Activated naive CD8-positive, alpha-beta T cell treated with anti-CD3 and anti-CD28 coated beads, Interleukin-2, amount 50 U/mL, for 24 hours (primary cell): Measurements from ENCODE around the gene RXRB.

Experiments used
- ATAC-seq: fragments of 150-1000 bp; cut with Tn5 transposase; one replicate; pipeline ENCODE4 v1.10.0; 2021
- DNase-seq: peaks from one replicate; pipeline ENCODE4 v3.0.0; 2021
- H3K27ac Mint-ChIP-seq: one replicate; pipeline ENCODE4 v1.8.0; 2021; ENCODE audit warnings: mild to moderate bottlenecking, mixed read lengths
- H3K27me3 Mint-ChIP-seq: one replicate; pipeline ENCODE4 v1.8.0; 2021; ENCODE audit warnings: mixed read lengths
- H3K36me3 Mint-ChIP-seq: one replicate; pipeline ENCODE4 v1.8.0; 2021; ENCODE audit warnings: low read depth, mixed read lengths
- H3K4me1 Mint-ChIP-seq: one replicate; pipeline ENCODE4 v1.8.0; 2021; ENCODE audit warnings: mixed read lengths
- H3K4me3 Mint-ChIP-seq: one replicate; pipeline ENCODE4 v1.8.0; 2021; ENCODE audit warnings: mild to moderate bottlenecking, moderate library complexity, mixed read lengths
- H3K9me3 Mint-ChIP-seq: one replicate; pipeline ENCODE4 v1.8.0; 2021; ENCODE audit warnings: mixed read lengths

RXRB gene

DNA sequence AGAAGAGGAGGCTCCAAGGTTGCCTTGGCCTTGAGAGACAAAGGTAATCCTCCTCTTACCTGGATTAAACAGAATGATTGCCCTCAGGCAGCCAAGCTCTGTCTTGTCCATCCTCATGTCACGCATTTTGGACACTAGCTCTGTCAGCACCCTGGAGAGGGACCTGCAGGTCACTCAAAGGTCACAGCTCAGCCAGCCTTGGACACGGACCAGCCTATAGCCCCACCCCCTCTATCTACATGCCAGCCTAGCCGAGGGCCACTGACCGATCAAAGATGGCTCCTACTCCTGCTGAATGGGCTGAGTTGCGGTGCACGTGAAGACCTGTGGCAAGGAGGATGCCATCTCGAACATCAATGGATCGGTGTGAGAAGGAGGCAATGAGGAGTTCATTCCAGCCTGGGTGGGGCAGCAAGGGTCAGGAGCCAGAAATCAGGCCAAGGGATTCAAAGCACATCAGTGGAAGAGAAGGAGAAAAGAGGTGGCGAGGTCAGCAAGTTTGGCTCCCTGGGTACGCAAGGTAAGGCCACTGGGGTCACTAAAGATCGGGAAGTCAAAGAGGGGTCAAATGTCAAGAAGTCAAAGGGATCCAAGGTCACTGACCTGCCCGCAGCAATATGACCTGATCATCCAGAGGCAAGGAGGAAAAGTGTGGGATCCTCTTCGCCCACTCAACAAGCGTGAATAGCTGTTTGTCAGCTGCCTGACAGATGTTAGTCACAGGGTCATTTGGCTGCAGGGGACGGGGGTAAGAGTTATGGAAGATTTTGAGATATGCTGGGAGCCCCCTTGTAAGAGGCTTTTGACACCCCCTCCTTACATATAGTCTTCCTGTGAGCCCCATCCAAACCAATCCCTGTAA, 4.9 kb downstream of the RXRB start:
- Mint-ChIP-seq H3K27ac (no peak overlapping the region), H3K36me3 (peaks cover 21% of the 10 kb centered on the region), H3K27me3 (peaks cover 13% of the 10 kb centered on the region), H3K4me1 (peaks cover 46% of the 10 kb centered on the region), H3K4me3 (no peak overlapping the region), H3K9me3 (no peaks in the 10 kb centered on the region)
- ATAC-seq, result no peak
- DNase-seq, result no peak

DNA sequence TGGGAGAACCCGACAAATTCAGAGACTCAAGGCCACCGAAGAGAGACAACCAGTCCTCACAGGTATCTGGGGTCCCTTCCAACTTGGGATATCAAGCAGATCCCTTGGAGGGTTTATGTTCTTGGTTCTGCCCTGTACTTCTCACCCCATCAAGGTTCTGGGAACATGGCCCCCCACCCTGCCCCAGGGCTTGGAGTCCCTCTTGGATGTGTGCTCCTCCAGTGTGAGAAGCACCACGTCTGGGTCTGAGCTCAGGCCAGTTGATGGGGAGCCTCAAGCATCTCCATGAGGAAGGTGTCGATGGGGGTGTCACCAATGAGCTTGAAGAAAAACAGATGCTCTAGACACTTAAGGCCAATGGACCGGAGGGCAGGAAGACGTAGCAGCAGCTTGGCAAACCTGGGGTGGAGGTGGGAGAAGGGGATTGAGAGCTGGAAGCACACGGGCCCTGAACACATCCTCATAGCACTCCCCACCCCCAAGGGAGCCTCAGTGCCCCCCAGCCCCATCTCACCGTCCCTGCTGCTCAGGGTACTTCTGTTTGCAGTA, 6.0 kb downstream of the RXRB start:
- Mint-ChIP-seq H3K4me1 (peaks cover 42% of the 10 kb centered on the region), H3K27ac (no peak overlapping the region), H3K36me3 (peaks cover 21% of the 10 kb centered on the region)

DNA sequence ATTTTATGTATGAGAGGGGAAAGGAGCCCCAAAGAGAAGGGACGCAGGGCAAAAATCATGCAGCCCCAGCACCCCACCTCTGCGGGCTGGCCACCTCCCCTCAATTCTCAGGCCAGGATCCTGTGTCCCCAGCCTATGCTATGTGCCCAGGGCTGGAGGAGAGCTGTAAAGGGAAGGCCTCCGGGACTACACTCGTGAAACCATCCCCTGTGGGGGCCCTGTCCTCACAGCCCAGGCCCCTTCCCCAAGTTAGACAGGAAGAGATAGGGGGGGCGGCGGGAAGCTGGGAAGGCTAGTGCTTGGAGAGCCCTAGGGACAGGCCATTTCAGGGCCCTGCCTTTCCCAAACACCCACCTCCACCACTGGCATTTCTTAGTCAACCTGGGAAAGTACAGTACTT, 6.8 kb downstream of the RXRB start:
- Mint-ChIP-seq H3K4me1 (peaks cover 36% of the 10 kb centered on the region), H3K36me3 (peaks cover 18% of the 10 kb centered on the region), H3K27ac (no peak overlapping the region), H3K4me3 (no peak overlapping the region), H3K9me3 (no peaks in the 10 kb centered on the region), H3K27me3 (peaks cover 18% of the 10 kb centered on the region)
- no peak for DNase-seq
- no peak for ATAC-seq

More for the DNA sequence above, 6.0 kb downstream of the RXRB start:
- no peak for DNase-seq
- no peak for ATAC-seq
- Mint-ChIP-seq H3K27me3 (peaks cover 18% of the 10 kb centered on the region), H3K9me3 (no peaks in the 10 kb centered on the region), H3K4me3 (no peak overlapping the region)

DNA sequence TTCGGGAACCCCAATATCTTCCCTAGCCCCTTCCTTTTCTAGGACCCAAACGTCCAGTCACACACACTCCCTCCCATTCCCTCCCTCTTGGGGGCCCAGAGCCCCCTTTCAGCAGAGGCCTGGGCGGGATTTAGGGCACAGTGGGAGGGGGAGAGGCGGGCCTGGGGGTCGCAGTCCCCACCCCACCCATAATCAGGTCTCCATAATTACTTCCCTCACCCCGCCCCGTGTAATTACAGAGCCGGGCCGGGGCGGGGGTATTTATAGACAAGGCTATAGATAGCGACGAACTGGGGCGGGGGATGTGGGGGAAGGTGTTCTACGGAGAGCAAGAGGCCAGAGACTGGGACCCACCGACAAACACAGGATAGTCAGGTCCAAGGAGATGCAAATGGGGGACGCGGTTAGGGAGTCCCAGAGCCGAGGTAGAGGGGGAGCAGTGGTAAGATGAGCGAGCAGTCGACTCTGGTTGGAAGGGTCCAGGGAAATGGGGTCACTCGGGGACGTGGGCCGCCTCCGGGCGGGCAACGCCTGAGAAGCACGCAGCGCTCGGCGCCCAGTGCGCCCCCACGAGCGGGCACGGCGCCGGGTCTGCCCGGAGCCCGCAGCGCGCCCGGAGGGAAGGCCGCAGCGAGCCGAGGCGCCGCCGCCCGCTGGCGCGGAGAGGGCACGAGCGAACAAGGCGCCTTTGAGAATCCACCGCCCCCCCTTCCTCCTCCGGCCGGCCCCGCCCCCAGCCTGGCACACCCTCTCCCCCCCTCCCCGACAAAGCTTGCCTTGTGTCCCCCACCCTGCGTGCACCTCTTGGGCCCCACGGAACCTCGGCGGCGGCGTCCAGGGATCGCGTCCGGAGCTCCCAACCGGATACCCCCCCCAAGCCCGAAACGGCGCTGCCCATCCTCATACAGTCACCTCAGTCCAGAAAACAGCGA, 7.5 kb downstream of the RXRB start:
- ATAC-seq (no peak), DNase-seq (no peak)
- H3K4me3 Mint-ChIP-seq, result peak overlapping the region; percentile 69

DNA sequence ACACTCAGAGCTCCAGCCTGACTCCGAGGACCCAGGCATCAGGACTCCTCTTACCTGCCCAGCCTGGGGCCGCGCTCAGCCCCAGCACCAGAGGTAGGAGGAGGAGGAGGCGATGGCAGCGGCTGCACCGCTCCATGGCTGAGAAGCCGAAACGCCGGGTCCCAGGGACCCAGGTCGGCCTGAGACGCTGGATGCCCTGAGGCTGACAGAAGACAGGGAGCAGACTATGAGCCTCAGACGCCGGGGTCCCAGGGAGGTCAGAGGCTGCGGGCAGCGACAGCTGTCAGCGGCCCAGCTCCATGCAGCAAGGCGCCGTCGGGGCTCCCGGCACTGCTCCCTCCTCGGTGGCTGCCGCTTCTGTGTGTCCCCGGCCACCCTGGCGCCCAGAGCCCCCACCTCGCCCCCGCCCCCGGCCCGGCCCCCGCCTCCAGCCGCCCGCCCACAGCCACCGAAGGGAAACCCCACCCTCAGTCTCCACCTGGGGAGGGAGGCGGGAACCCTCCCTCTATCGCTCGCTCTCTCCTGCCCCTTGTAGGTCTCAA, 8.3 kb downstream of the RXRB start, which contains the start of gene COL11A2:
Gene COL11A2, minus strand, starts transcription at position 363 of the 542 bp plus-strand sequence. Its CDS starts 227 bp downstream, at position 136.
- ATAC-seq, result no peak
- Mint-ChIP-seq H3K36me3 (peaks cover 18% of the 10 kb centered on the region), H3K4me1 (peaks cover 23% of the 10 kb centered on the region), H3K27ac (no peak within 1 kb of the TSS), H3K4me3 (peak within 1 kb of the TSS; percentile 69), H3K27me3 (peaks cover 20% of the 10 kb centered on the region), H3K9me3 (no peaks in the 10 kb centered on the region)
- DNase-seq, result no peak

More for the DNA sequence above, 7.5 kb downstream of the RXRB start:
- Mint-ChIP-seq H3K27me3 (peaks cover 18% of the 10 kb centered on the region), H3K9me3 (no peaks in the 10 kb centered on the region), H3K36me3 (peaks cover 18% of the 10 kb centered on the region), H3K4me1 (peaks cover 30% of the 10 kb centered on the region), H3K27ac (no peak overlapping the region)

DNA sequence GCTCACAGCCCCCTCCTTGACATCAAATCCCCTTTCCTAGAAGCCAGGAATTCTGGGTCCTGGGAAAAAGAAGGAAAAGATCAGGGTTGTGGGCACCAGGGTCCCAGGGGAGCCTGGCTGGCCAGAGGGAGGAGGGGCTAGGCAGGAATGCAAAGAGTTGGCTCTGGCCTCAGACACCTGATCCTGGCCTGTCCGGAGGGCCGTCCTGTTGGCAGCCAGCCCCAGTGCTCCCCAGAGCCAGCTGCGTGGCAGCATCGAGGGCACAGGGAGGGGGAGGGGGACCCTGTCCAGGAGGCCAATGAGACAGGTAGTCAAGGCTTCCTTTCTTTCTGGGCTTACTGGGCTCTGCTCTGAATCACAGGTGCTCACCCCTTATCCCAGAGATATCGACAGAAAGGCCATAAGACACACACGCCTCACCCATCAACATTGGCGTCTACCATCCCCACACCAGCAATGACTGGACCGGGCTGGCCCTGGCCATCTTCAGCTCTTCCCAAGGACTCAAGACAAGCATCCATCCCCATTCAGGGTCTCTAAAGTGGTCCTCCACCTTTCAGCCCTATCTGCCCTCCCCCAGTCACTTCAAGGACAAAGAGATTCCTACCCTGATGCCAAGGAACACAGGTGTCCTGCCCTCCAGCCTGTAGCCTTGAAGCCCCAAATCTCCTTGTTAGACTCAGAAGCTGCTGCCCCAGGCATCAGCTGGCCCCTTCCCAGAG, 8.9 kb downstream of the RXRB start:
- Mint-ChIP-seq H3K4me1 (peaks cover 21% of the 10 kb centered on the region), H3K27me3 (peaks cover 20% of the 10 kb centered on the region), H3K4me3 (no peak overlapping the region), H3K9me3 (no peaks in the 10 kb centered on the region), H3K36me3 (peaks cover 17% of the 10 kb centered on the region), H3K27ac (no peak overlapping the region)
- DNase-seq (no peak), ATAC-seq (no peak)

DNA sequence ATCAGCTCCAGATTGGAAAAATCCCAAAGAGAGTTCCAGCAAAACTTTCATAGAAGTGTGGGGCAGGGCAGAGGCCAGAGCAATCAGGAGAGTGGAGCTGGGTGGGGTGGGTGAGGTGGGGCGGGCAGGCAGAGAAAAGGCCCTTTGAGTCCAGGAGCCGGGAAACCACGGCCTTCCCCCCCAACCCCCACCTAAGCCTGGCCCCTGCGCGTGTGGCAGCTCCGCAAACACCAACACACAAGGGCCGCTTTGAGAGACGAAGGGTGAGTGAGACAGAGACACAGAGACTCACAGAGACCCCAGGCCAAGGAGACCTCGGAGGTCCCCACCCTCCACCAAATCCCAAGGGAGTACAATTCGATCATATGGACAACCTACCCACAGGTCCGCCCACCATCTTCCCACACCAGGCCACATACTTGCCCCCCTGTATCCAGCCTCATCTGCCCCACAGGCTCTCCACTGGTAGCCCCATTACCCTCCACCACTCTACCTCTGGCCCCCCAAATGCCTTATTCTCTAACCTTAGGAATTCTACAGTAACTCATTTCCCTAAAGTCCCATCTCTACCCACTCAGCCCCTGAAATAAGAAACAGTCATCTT, 9.9 kb downstream of the RXRB start:
- H3K27me3 Mint-ChIP-seq, result peaks cover 20% of the 10 kb centered on the region
- H3K4me3 Mint-ChIP-seq, result no peak overlapping the region
- H3K9me3 Mint-ChIP-seq, result no peaks in the 10 kb centered on the region
- ATAC-seq (no peak), DNase-seq (no peak)
- peaks cover 9% of the 10 kb centered on the region for H3K36me3 Mint-ChIP-seq
- H3K27ac Mint-ChIP-seq, result peak overlapping the region; percentile 40
- peaks cover 21% of the 10 kb centered on the region for H3K4me1 Mint-ChIP-seq

DNA sequence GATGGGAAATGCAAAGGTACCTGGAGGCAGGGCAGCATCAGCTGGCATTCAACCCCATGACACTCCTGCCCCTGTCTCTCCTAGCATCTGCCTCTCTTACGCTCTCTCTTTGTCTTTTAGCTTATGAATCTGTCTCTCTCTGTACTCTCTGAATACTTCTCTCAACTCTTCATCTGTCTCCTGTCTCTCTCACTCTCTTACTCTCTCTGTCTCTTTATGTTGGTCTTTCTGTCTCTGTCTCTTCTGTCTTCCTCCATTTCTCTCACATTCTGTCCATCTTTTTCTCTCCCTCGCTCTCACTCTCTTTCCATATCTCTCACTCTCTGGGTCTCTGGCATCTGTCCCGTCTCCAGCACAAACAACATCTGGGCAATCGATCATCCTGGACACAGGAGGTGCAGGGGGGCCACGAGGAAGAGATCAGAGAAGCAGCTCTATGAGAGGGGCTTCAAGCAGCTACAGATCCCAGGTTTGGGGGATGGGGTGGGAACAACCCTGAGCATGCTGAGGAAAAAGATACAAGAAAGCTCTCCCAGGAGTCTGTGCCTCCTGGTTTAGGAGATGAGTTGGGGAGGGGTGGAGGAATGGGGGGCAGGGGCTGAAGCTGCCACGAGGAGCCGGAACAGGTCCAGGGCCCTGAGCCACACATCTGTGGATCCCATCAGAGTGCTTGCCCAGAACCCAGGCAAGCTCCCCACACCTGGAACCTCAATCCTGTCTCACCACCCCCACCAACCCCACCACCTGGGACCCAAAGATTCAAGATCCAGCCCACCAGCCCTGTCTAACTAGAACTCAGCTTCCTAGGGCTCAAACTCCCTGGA, 10.6 kb downstream of the RXRB start:
- Mint-ChIP-seq H3K27me3 (peaks cover 20% of the 10 kb centered on the region), H3K9me3 (no peaks in the 10 kb centered on the region), H3K4me3 (no peak overlapping the region), H3K4me1 (peaks cover 21% of the 10 kb centered on the region), H3K27ac (no peak overlapping the region), H3K36me3 (peaks cover 6% of the 10 kb centered on the region)
- no peak for ATAC-seq
- DNase-seq, result no peak

DNA sequence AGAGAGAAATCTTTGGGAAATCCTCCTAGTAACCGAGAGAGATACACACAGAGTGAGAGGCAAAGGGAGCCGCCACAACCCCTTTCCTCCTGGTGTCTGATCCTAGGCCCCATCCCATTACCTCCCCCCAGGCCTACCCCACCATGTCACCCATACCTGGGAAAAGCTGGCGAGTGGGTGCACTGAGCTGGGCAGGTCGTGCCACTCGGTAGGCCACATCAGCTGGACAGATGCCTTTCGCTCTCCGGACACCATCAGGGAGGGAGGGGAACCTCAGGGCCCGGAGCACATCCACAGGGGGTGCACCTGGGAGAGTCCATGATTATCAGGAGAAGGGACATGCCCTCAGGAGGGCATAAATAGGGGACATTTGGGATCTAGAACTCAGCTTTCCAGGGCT, 11.3 kb downstream of the RXRB start:
- no peaks in the 10 kb centered on the region for H3K9me3 Mint-ChIP-seq
- DNase-seq (no peak), ATAC-seq (no peak)
- H3K27ac Mint-ChIP-seq, result peak overlapping the region; percentile 42
- H3K27me3 Mint-ChIP-seq, result peaks cover 20% of the 10 kb centered on the region
- no peak overlapping the region for H3K4me3 Mint-ChIP-seq
- H3K4me1 Mint-ChIP-seq, result peaks cover 20% of the 10 kb centered on the region
- H3K36me3 Mint-ChIP-seq, result peaks cover 2% of the 10 kb centered on the region

DNA sequence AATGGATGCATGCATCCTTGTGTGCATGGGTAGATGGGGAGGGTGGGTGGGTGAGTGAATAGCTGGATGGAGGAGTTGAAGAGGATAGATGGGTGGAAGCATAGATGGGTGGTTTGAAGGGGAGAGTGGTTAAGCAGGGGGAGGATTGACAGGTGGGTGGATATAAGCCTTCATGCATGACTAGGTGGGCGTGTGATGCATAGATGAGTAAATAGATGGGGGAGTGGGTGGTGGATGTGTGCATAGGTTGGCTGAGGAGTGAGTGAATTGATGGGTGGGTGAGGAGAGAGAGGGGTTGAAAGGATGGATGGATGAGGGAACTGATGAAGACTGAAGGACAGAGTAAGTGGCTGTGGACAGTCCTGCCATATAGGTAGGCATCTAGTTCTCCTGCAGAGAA, 12.7 kb downstream of the RXRB start:
- H3K27me3 Mint-ChIP-seq, result peaks cover 19% of the 10 kb centered on the region
- peaks cover 11% of the 10 kb centered on the region for H3K36me3 Mint-ChIP-seq
- H3K9me3 Mint-ChIP-seq, result peaks cover 12% of the 10 kb centered on the region
- ATAC-seq (no peak), DNase-seq (no peak)
- H3K4me3 Mint-ChIP-seq, result no peak overlapping the region
- no peak overlapping the region for H3K27ac Mint-ChIP-seq
- H3K4me1 Mint-ChIP-seq, result peaks cover 23% of the 10 kb centered on the region

DNA sequence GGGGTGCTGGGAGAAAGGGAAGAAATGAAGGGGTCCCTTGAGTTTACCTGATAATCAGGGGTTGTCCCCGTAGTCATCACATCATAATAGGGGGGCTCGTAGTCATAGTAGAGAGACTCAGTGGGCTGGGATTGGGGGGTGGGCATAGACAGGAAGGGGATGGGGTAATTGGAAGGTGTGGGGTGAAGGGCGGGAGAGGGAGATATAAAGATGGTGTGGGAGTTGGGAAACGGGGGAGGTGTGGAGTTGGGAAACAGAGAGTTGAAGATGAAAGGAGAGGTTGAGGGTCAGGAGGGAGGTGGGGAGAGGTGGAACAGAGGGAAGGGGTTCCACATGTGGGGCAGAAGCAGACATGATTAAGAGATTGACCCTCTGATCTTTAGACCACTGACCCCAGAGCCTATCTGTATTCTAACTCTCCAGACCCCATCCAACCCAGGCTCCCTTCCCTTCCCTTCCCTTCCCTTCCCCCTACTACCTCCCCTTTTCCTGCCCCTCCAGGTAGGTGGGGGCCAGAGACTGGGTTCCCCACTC, 14.7 kb downstream of the RXRB start:
- Mint-ChIP-seq H3K27ac (no peak overlapping the region), H3K27me3 (peaks cover 8% of the 10 kb centered on the region), H3K4me1 (peaks cover 16% of the 10 kb centered on the region), H3K4me3 (no peak overlapping the region), H3K36me3 (peaks cover 14% of the 10 kb centered on the region), H3K9me3 (peaks cover 15% of the 10 kb centered on the region)
- ATAC-seq (no peak), DNase-seq (no peak)

DNA sequence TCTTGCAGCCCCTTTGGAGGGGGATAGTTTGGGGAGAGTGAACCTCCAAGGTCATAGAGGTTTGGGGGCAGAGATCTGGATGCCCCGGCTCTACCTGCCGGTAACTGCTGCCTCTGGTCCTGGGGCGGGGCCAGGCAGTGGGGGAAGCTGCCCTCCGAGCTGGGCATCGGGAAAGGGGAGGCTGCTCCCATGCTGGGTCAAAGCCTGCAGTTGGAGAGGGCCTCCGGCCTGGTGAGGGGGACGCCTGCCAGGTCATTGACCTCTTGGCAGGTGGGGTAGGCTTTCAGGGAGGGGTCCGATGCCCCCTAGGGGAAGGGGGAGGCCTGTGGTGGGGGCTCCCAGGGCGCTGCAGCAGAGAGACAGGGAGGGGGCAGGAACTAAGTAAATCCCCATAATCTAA, 15.3 kb downstream of the RXRB start:
- peaks cover 15% of the 10 kb centered on the region for H3K9me3 Mint-ChIP-seq
- H3K4me3 Mint-ChIP-seq, result no peak overlapping the region
- H3K27ac Mint-ChIP-seq, result no peak overlapping the region
- H3K27me3 Mint-ChIP-seq, result peaks cover 5% of the 10 kb centered on the region
- ATAC-seq (no peak), DNase-seq (no peak)
- peaks cover 16% of the 10 kb centered on the region for H3K4me1 Mint-ChIP-seq
- peaks cover 14% of the 10 kb centered on the region for H3K36me3 Mint-ChIP-seq
